H9 (cell line): Measurements from ENCODE around the gene RAB29. TPM values are rescaled to one million over a fixed set of nuclear protein-coding genes. Genes with fewer than 3 reads are reported as not detected.
A peak's percentile ranks its signal among the peaks of the same experiment; 100 is the strongest.

ENCODE experiments used
- DNase-seq: peaks from one replicate; pipeline ENCODE4 v3.0.0-alpha.2; 2017
- H2AFZ ChIP-seq: one replicate; pipeline ENCODE4 v1.6.1; 2013; ENCODE audit warnings: mild to moderate bottlenecking, low read length, control low read depth, moderate library complexity
- H2AK5ac ChIP-seq: 2 replicates; pipeline ENCODE4 v1.6.1; 2013; ENCODE audit warnings: low read length, control low read depth, mixed read lengths; ENCODE audit not compliant: insufficient read length
- H2BK120ac ChIP-seq: one replicate; pipeline ENCODE4 v1.6.1; 2013; ENCODE audit warnings: low read depth, mild to moderate bottlenecking, low read length, control low read depth, inconsistent platforms; ENCODE audit not compliant: poor library complexity, severe bottlenecking
- H2BK12ac ChIP-seq: 2 replicates; pipeline ENCODE4 v1.6.1; 2013; ENCODE audit warnings: low read length, control low read depth, mixed read lengths, low read depth; ENCODE audit not compliant: insufficient read length
- H2BK15ac ChIP-seq: 2 replicates; pipeline ENCODE4 v1.6.1; 2013; ENCODE audit warnings: low read depth, low read length, control low read depth
- H2BK20ac ChIP-seq: one replicate; pipeline ENCODE4 v1.6.1; 2013; ENCODE audit warnings: low read depth, mild to moderate bottlenecking, low read length, control low read depth, inconsistent platforms; ENCODE audit not compliant: poor library complexity, severe bottlenecking
- H2BK5ac ChIP-seq: 2 replicates; pipeline ENCODE4 v1.6.1; 2013; ENCODE audit warnings: low read length, control low read depth, mixed read lengths; ENCODE audit not compliant: insufficient read length
- H3K14ac ChIP-seq: 2 replicates; pipeline ENCODE4 v1.6.1; 2013; ENCODE audit warnings: low read length, control low read depth; ENCODE audit not compliant: insufficient read depth
- H3K18ac ChIP-seq: 2 replicates; pipeline ENCODE4 v1.6.1; 2013; ENCODE audit warnings: low read depth, mild to moderate bottlenecking, mixed read lengths, low read length, control low read depth; ENCODE audit not compliant: insufficient read length
- H3K23ac ChIP-seq: 2 replicates; pipeline ENCODE4 v1.6.1; 2013; ENCODE audit warnings: low read length, control low read depth, mixed read lengths, low read depth; ENCODE audit not compliant: insufficient read length
- H3K23me2 ChIP-seq: 2 replicates; pipeline ENCODE4 v1.6.1; 2013; ENCODE audit warnings: low read depth, mild to moderate bottlenecking, mixed read lengths, low read length, control low read depth; ENCODE audit not compliant: insufficient read length, poor library complexity, severe bottlenecking
- H3K27ac ChIP-seq: 2 replicates; pipeline ENCODE4 v1.5.1; 2013; ENCODE audit warnings: low read length, control low read depth, mixed read lengths, low read depth; ENCODE audit not compliant: insufficient read length
- H3K27me3 ChIP-seq: 2 replicates; pipeline ENCODE4 v1.6.1; 2013; ENCODE audit warnings: low read length, control low read depth, inconsistent platforms; ENCODE audit not compliant: insufficient read depth
- H3K4ac ChIP-seq: 2 replicates; pipeline ENCODE4 v1.6.1; 2013; ENCODE audit warnings: low read depth, mild to moderate bottlenecking, control low read depth, inconsistent platforms, low read length, moderate library complexity
- H3K4me1 ChIP-seq: 2 replicates; pipeline ENCODE4 v1.6.1; 2013; ENCODE audit warnings: low read length, control low read depth, inconsistent platforms; ENCODE audit not compliant: insufficient read depth
- H3K4me2 ChIP-seq: 2 replicates; pipeline ENCODE4 v1.6.1; 2013; ENCODE audit warnings: low read length, control low read depth, mixed read lengths; ENCODE audit not compliant: insufficient read length, insufficient read depth
- H3K56ac ChIP-seq: 2 replicates; pipeline ENCODE4 v1.6.1; 2013; ENCODE audit warnings: low read depth, mild to moderate bottlenecking, mixed read lengths, low read length, control low read depth; ENCODE audit not compliant: insufficient read length
- H3K79me1 ChIP-seq: 2 replicates; pipeline ENCODE4 v1.6.1; 2013; ENCODE audit warnings: low read depth, mild to moderate bottlenecking, moderate library complexity, low read length, control low read depth, inconsistent platforms; ENCODE audit not compliant: insufficient read depth, poor library complexity, severe bottlenecking
- H3K79me2 ChIP-seq: 2 replicates; pipeline ENCODE4 v1.6.1; 2013; ENCODE audit warnings: low read length, control low read depth, inconsistent platforms; ENCODE audit not compliant: insufficient read depth
- H3K9ac ChIP-seq: 2 replicates; pipeline ENCODE4 v1.6.1; 2013; ENCODE audit warnings: low read length, control low read depth, mixed read lengths; ENCODE audit not compliant: insufficient read length; ENCODE audit errors: extremely low read depth
- H3K9me3 ChIP-seq: one replicate; pipeline ENCODE4 v1.6.1; 2013; ENCODE audit warnings: low read depth, low read length, inconsistent platforms; ENCODE audit not compliant: control insufficient read depth
- H3T11ph ChIP-seq: one replicate; pipeline ENCODE4 v1.6.1; 2013; ENCODE audit warnings: mild to moderate bottlenecking, low read length, control low read depth, inconsistent platforms
- H4K20me1 ChIP-seq: one replicate; pipeline ENCODE4 v1.6.1; 2013; ENCODE audit not compliant: control insufficient read depth, insufficient read length, insufficient read depth
- H4K5ac ChIP-seq: 2 replicates; pipeline ENCODE4 v1.6.1; 2013; ENCODE audit warnings: low read depth, mild to moderate bottlenecking, mixed read lengths, low read length, control low read depth; ENCODE audit not compliant: insufficient read length
- H4K8ac ChIP-seq: replicated peaks from 2 replicates; pipeline ENCODE4 v1.6.1; 2013; ENCODE audit warnings: low read length, control low read depth, mixed read lengths, low read depth; ENCODE audit not compliant: insufficient read length
- H4K91ac ChIP-seq: 2 replicates; pipeline ENCODE4 v1.6.1; 2013; ENCODE audit warnings: low read depth, mild to moderate bottlenecking, moderate library complexity, mixed read lengths, low read length, control low read depth; ENCODE audit not compliant: insufficient read length
- H3K27ac Mint-ChIP-seq, 3 experiments: 2 replicates in 2 of 3; 3 replicates in 1 of 3; pipeline ENCODE4 v1.8.0; 2020 to 2021; ENCODE audit warnings: mixed read lengths in 3 of 3, mild to moderate bottlenecking in 1 of 3, moderate library complexity in 1 of 3
- H3K27me3 Mint-ChIP-seq: 2 replicates; pipeline ENCODE4 v1.8.0; 2021; ENCODE audit warnings: low read depth, mild to moderate bottlenecking, moderate library complexity, mixed read lengths
- H3K36me3 Mint-ChIP-seq, 3 experiments: 2 replicates in 2 of 3; 3 replicates in 1 of 3; pipeline ENCODE4 v1.8.0; 2020 to 2021; ENCODE audit warnings: low read depth in 3 of 3, mixed read lengths in 3 of 3; ENCODE audit not compliant: insufficient read depth in 1 of 3
- H3K4me1 Mint-ChIP-seq, 2 experiments: 2 replicates each; pipeline ENCODE4 v1.8.0; 2020; ENCODE audit warnings: mixed read lengths in 2 of 2
- H3K4me3 Mint-ChIP-seq, 2 experiments: 2 replicates in 1 of 2; 3 replicates in 1 of 2; pipeline ENCODE4 v1.8.0; 2020 to 2021; ENCODE audit warnings: mild to moderate bottlenecking in 2 of 2, mixed read lengths in 2 of 2, moderate library complexity in 1 of 2
- H3K9me3 Mint-ChIP-seq, 2 experiments: 2 replicates in 1 of 2; 3 replicates in 1 of 2; pipeline ENCODE4 v1.8.0; 2020; ENCODE audit warnings: mild to moderate bottlenecking in 2 of 2, mixed read lengths in 2 of 2, moderate library complexity in 1 of 2
- CTCF ChIP-seq: fragments of 200-600 bp; sonication (generic); conservative IDR thresholded peaks from 3 replicates; pipeline ENCODE4 v1.8.0; 2021; ENCODE audit warnings: antibody characterized with exemption, mild to moderate bottlenecking
- total RNA-seq: library from RNA; stranded (reverse); gene quantifications from 2 replicates; pipeline ENCODE4 v1.2.1, GENCODE V29; 2021

RAB29 gene
- total RNA-seq, 1 experiment from 2014 or later, result 4.2 TPM

GRCh38 chr1:205719762-205720161, 55.5 kb downstream of the RAB29 start:
- Histone ChIP-seq H3K4me2 (no peak overlapping the region), H3K18ac (no peak overlapping the region), H2BK5ac (no peak overlapping the region), H3K23ac (no peak overlapping the region), H3K4ac (no peak overlapping the region), H2BK20ac (no peak overlapping the region), H3T11ph (no peak overlapping the region), H2BK15ac (no peak overlapping the region), H2BK120ac (no peak overlapping the region), H4K5ac (no peak overlapping the region), H3K4me1 (no peaks in the 10 kb centered on the region), H4K8ac (no peak overlapping the region), H2AFZ (no peak overlapping the region), H4K91ac (no peak overlapping the region), H3K14ac (no peak overlapping the region), H3K9me3 (no peaks in the 10 kb centered on the region), H3K9ac (no peak overlapping the region), H2BK12ac (no peak overlapping the region), H3K79me1 (no peaks in the 10 kb centered on the region), H4K20me1 (no peaks in the 10 kb centered on the region), H3K27ac (no peak overlapping the region), H3K23me2 (no peaks in the 10 kb centered on the region), H3K79me2 (no peaks in the 10 kb centered on the region), H3K56ac (no peak overlapping the region), H2AK5ac (no peak overlapping the region), H3K27me3 (no peaks in the 10 kb centered on the region)
- DNase-seq, result no peak
- Mint-ChIP-seq H3K27me3 (no peaks in the 10 kb centered on the region), H3K36me3 (peaks cover 37 to 90% (median 85%) of the 10 kb centered on the region in 3 experiments), H3K9me3 (no peaks in the 10 kb centered on the region), H3K27ac (peak overlapping the region in 1 of 3 experiments; percentile 0; a peak in 1 of 7 replicates), H3K4me1 (peaks cover 13 to 17% of the 10 kb centered on the region in 2 experiments), H3K4me3 (no peak overlapping the region)
- no peak for TF ChIP-seq CTCF
